ENCODE results near the gene DAZAP2. TPM values are rescaled to one million over a fixed set of nuclear protein-coding genes. Genes with fewer than 3 reads are reported as not detected.
A peak's percentile ranks its signal among the peaks of the same experiment; 100 is the strongest.
"Not testable (repeated sequence)": the region's sequence is repeated elsewhere in the genome, so short reads cannot be mapped to it uniquely, and the experiment has no call there.

The DAZAP2 gene
- total and polyA plus RNA-seq, 9 of the 15 experiments (the other 6 are each of a cell fraction or from before 2014, with no cell fraction given), result 116 to 668 (median 227) TPM

- DNase-seq (ENCODE audit: extremely low read depth in 1 of 4, low spot score in 3 of 4), result no peak
- Histone ChIP-seq H3K9ac (ENCODE audit: insufficient read depth in 1 of 2, low read depth in 2 of 2, low read length in 2 of 2) (no peak overlapping the region), H2AFZ (ENCODE audit: low read depth, low read length) (no peak overlapping the region), H3K36me3 (ENCODE audit: control insufficient read depth, insufficient read depth, low read length) (no peaks in the 10 kb centered on the region), H3K79me2 (ENCODE audit: control insufficient read depth, insufficient read depth, low read length) (no peaks in the 10 kb centered on the region), H4K20me1 (replicated peaks; ENCODE audit: control insufficient read depth, insufficient read depth, low read length) (no peaks in the 10 kb centered on the region), H3K4me3 (no peak overlapping the region), H3K9me3 (replicated peaks; ENCODE audit: control insufficient read depth, insufficient read depth, low read depth, low read length) (no peaks in the 10 kb centered on the region), H3K4me1 (replicated peaks in 1 of 2; ENCODE audit: control insufficient read depth in 2 of 2, insufficient read depth in 2 of 2, low read length in 2 of 2) (peaks cover 4 to 6% of the 10 kb centered on the region in 2 experiments; a peak in 2 of 5 replicates), H3K27me3 (ENCODE audit: control insufficient read depth in 2 of 2, insufficient read depth in 2 of 2, low read length in 2 of 2) (no peaks in the 10 kb centered on the region), H3K9me1 (ENCODE audit: control insufficient read depth, insufficient read depth, low read length) (no peaks in the 10 kb centered on the region), H3K4me2 (ENCODE audit: insufficient read depth, low read length) (no peak overlapping the region), H3K27ac (ENCODE audit: extremely low read depth, low read depth, low read length) (no peak overlapping the region)
- no peak for ATAC-seq
- no TSS peak for BruUV-seq (replicated peaks)
- no peak for FAIRE-seq
- TF ChIP-seq RFX1 (IDR thresholded peaks at IDR 0.05), result 0 out of 2 replicates have a peak, but pooled peaks have one; percentile 8
- TF ChIP-seq HBP1 (CRISPR knock-in tag; IDR thresholded peaks at IDR 0.05), result no peak
- in situ Hi-C loops (cut with MboI), result no loop called here
- intact Hi-C loops (cut with micrococcal nuclease), result no loop called here
- CTCF ChIA-PET (ENCODE audit: low intra/inter-chr PET ratio), result no interaction called here
- 69% methylated on average over 4 of the region's 4 CpGs for WGBS (ENCODE audit: insufficient coverage, low coverage, missing lambda C conversion rate)
- POLR2A ChIA-PET, result interaction anchor here (1.3 kb wide), 1 partner anchor 13 kb away, joined by 5 read pairs; the partner anchor contains the start of gene DAZAP2
Measured at GRCh38 chr12:51225234-51225633, 13.4 kb upstream of the DAZAP2 start.

DNA sequence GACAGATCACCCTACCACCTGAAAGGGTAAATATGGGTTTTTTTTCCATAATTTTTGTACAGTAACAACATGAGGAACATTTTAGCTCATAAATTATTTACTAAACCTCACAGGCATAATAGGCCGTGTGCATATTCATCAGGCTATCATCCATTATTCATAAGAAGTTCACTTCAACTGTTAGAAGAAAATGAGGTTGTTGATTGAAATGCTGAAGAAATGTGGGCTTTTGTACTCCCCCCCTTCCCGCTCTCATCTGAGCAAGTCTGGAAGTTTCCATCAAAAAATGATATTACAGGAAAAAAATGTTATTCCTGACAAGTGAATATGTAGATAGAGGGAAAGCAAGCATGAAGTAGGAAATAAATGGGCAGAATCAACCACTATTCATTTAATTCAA, 12.9 kb upstream of the DAZAP2 start:
- H3K4me3 ChIP-seq, result no peak overlapping the region
- FAIRE-seq (no peak), DNase-seq (ENCODE audit: extremely low read depth in 1 of 4, low spot score in 3 of 4) (no peak), ATAC-seq (no peak)
- TF ChIP-seq NRF1 (conservative IDR thresholded peaks at IDR 0.05 in 1 of 2, IDR thresholded peaks at IDR 0.05 in 1 of 2), result no peak
- TF ChIP-seq POU5F1 (IDR thresholded peaks at IDR 0.05; ENCODE audit: borderline replicate concordance, low read depth, low read length, partially characterized antibody), result no peak
- H3K27ac ChIP-seq (ENCODE audit: extremely low read depth, low read depth, low read length), result no peak overlapping the region
- no peak overlapping the region for H3K9ac ChIP-seq (ENCODE audit: insufficient read depth in 1 of 2, low read depth in 2 of 2, low read length in 2 of 2)
- no peaks in the 10 kb centered on the region for H3K79me2 ChIP-seq (ENCODE audit: control insufficient read depth, insufficient read depth, low read length)
- no peaks in the 10 kb centered on the region for H3K9me1 ChIP-seq (ENCODE audit: control insufficient read depth, insufficient read depth, low read length)
- intact Hi-C loops (cut with micrococcal nuclease) (no loop called here), in situ Hi-C loops (cut with MboI) (no loop called here)
- no peak overlapping the region for H2AFZ ChIP-seq (ENCODE audit: low read depth, low read length)
- BruUV-seq (replicated peaks), result no TSS peak
- no peaks in the 10 kb centered on the region for H3K27me3 ChIP-seq (ENCODE audit: control insufficient read depth in 2 of 2, insufficient read depth in 2 of 2, low read length in 2 of 2)
- no peaks in the 10 kb centered on the region for H4K20me1 ChIP-seq (replicated peaks; ENCODE audit: control insufficient read depth, insufficient read depth, low read length)
- H3K4me2 ChIP-seq (ENCODE audit: insufficient read depth, low read length), result no peak overlapping the region
- H3K9me3 ChIP-seq (replicated peaks; ENCODE audit: control insufficient read depth, insufficient read depth, low read depth, low read length), result no peaks in the 10 kb centered on the region
- WGBS (ENCODE audit: insufficient coverage, low coverage, missing lambda C conversion rate), result 64% methylated on average over 2 of the region's 2 CpGs
- ChIA-PET POLR2A (interaction anchor here (1.3 kb wide), 1 partner anchor 13 kb away, joined by 5 read pairs; the partner anchor contains the start of gene DAZAP2), CTCF (ENCODE audit: low intra/inter-chr PET ratio) (no interaction called here)
- H3K4me1 ChIP-seq (replicated peaks in 1 of 2; ENCODE audit: control insufficient read depth in 2 of 2, insufficient read depth in 2 of 2, low read length in 2 of 2), result peaks cover 4 to 6% of the 10 kb centered on the region in 2 experiments; a peak in 2 of 5 replicates
- no peaks in the 10 kb centered on the region for H3K36me3 ChIP-seq (ENCODE audit: control insufficient read depth, insufficient read depth, low read length)

- H3K79me2 ChIP-seq (ENCODE audit: control insufficient read depth, insufficient read depth, low read length); H3K4me1 ChIP-seq (replicated peaks in 1 of 2; ENCODE audit: control insufficient read depth in 2 of 2, insufficient read depth in 2 of 2, low read length in 2 of 2); BruUV-seq (replicated peaks); H3K4me3 ChIP-seq; H2AFZ ChIP-seq (ENCODE audit: low read depth, low read length); H3K9me3 ChIP-seq (replicated peaks; ENCODE audit: control insufficient read depth, insufficient read depth, low read depth, low read length); H4K20me1 ChIP-seq (replicated peaks; ENCODE audit: control insufficient read depth, insufficient read depth, low read length); H3K9me1 ChIP-seq (ENCODE audit: control insufficient read depth, insufficient read depth, low read length); H3K4me2 ChIP-seq (ENCODE audit: insufficient read depth, low read length); H3K27me3 ChIP-seq (ENCODE audit: control insufficient read depth in 2 of 2, insufficient read depth in 2 of 2, low read length in 2 of 2); H3K27ac ChIP-seq (ENCODE audit: extremely low read depth, low read depth, low read length); CTCF ChIA-PET (ENCODE audit: low intra/inter-chr PET ratio); intact Hi-C loops (cut with micrococcal nuclease); in situ Hi-C loops (cut with MboI); H3K36me3 ChIP-seq (ENCODE audit: control insufficient read depth, insufficient read depth, low read length); H3K9ac ChIP-seq (ENCODE audit: insufficient read depth in 1 of 2, low read depth in 2 of 2, low read length in 2 of 2); FAIRE-seq; DNase-seq (ENCODE audit: extremely low read depth in 1 of 4, low spot score in 3 of 4); ATAC-seq: not testable (repeated sequence)
- POLR2A ChIA-PET, result interaction anchor here (0.8 to 1.6 kb wide), 5 partner anchors 8 to 19 kb away, joined by 3 to 4 read pairs (median 3); no protein-coding TSS in a partner anchor
- WGBS (ENCODE audit: insufficient coverage, low coverage, missing lambda C conversion rate), result 57% methylated on average over 4 of the region's 5 CpGs
Measured at GRCh38 chr12:51227112-51227511, 11.5 kb upstream of the DAZAP2 start.

Measured in K562 (cell line).